ENCODE measurements around the gene JOSD2.

DNA sequence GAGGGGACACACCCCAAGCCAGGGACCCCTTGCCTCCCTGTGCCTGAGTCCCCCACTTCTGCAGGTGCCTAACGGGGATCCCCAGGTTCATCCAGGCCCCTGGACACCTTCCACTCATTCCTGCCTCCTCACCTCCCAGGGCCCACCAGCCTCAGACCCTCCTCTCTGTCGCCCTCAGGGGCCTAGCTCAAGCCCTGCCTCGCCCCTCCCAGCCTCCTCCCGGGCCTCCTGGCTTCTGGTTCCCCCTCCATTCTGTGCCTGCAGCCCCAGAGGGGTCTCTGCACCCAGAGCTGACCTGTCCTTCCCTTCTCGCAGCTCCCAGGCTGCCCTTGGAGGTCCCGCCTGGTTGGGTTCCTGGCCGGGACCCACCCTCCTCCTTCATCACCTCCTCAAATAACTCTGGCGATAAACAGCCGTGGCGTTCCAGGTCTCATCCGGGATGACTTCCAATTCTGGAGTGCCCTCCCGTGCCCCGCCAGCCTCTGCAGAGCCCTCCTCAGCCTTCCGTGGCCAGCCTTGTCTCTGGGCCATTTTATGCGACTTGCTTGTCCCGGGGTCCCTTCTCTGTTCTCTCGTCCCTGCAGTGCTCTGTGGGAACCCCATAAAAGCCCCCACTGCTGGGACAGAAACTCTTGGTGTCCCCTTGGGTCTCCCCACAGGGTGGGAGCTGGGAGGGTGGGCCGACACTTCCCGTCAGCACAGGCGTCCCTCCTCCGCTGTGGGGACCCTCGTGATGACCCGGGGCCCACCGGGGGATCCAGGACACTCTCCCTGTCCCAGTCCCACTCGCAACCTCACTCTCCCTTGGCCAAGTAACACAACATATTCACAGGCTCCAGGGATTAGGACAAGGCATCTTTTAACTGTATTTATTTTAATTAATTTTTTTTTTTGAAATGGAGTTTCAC lies 9.2 kb downstream of the JOSD2 start:
- no peak for TF ChIP-seq POLR2AphosphoS5 (IDR thresholded peaks at IDR 0.05)
- TF ChIP-seq, protein P1, sequence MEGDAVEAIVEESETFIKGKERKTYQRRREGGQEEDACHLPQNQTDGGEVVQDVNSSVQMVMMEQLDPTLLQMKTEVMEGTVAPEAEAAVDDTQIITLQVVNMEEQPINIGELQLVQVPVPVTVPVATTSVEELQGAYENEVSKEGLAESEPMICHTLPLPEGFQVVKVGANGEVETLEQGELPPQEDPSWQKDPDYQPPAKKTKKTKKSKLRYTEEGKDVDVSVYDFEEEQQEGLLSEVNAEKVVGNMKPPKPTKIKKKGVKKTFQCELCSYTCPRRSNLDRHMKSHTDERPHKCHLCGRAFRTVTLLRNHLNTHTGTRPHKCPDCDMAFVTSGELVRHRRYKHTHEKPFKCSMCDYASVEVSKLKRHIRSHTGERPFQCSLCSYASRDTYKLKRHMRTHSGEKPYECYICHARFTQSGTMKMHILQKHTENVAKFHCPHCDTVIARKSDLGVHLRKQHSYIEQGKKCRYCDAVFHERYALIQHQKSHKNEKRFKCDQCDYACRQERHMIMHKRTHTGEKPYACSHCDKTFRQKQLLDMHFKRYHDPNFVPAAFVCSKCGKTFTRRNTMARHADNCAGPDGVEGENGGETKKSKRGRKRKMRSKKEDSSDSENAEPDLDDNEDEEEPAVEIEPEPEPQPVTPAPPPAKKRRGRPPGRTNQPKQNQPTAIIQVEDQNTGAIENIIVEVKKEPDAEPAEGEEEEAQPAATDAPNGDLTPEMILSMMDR (IDR thresholded peaks at IDR 0.05), result no peak
- no peak for TF ChIP-seq POLR2A (IDR thresholded peaks at IDR 0.05)
- no peak for TF ChIP-seq EP300 (IDR thresholded peaks at IDR 0.05; ENCODE audit: low read depth)

All from transverse colon (tissue), 4 donors.